Hepatocyte (in vitro differentiated cells): ENCODE measurements around the gene WDR86. TPM values are rescaled to one million over a fixed set of nuclear protein-coding genes. Genes with fewer than 3 reads are reported as not detected.

ENCODE experiments used
- DNase-seq: peaks from one replicate; pipeline ENCODE4 v3.0.0-alpha.2; 2016; ENCODE audit warnings: low spot score
- H2AFZ ChIP-seq: fragments of 200-600 bp; sonication (generic); 2 replicates; pipeline ENCODE4 v1.6.0; 2016; ENCODE audit warnings: antibody characterized with exemption, mild to moderate bottlenecking
- H3K27ac ChIP-seq: fragments of 200-600 bp; sonication (generic); 2 replicates; pipeline ENCODE4 v1.5.1; 2016; ENCODE audit warnings: mild to moderate bottlenecking
- H3K27me3 ChIP-seq: fragments of 200-600 bp; sonication (generic); 2 replicates; pipeline ENCODE4 v1.6.1; 2016
- H3K36me3 ChIP-seq: fragments of 200-600 bp; sonication (generic); replicated peaks from 2 replicates; pipeline ENCODE4 v1.5.1; 2016; ENCODE audit warnings: low read depth; ENCODE audit not compliant: insufficient read depth
- H3K4me1 ChIP-seq: fragments of 200-600 bp; sonication (generic); 2 replicates; pipeline ENCODE4 v1.5.1; 2016; ENCODE audit warnings: mild to moderate bottlenecking, moderate library complexity; ENCODE audit not compliant: insufficient read depth
- H3K4me2 ChIP-seq: fragments of 200-600 bp; sonication (generic); 2 replicates; pipeline ENCODE4 v1.6.0; 2016
- H3K4me3 ChIP-seq: fragments of 200-600 bp; sonication (generic); 2 replicates; pipeline ENCODE4 v1.5.1; 2016; ENCODE audit warnings: mild to moderate bottlenecking
- H3K79me2 ChIP-seq: fragments of 200-600 bp; sonication (generic); 2 replicates; pipeline ENCODE4 v1.6.0; 2017; ENCODE audit warnings: mild to moderate bottlenecking
- H3K9me2 ChIP-seq: fragments of 200-600 bp; sonication (generic); replicated peaks from 2 replicates; pipeline ENCODE4 v1.6.0; 2017; ENCODE audit warnings: mild to moderate bottlenecking; ENCODE audit not compliant: insufficient read depth
- H3K9me3 ChIP-seq: fragments of 200-600 bp; sonication (generic); 2 replicates; pipeline ENCODE4 v1.5.1; 2016; ENCODE audit warnings: low read depth, mild to moderate bottlenecking
- H4K20me1 ChIP-seq: fragments of 200-600 bp; sonication (generic); 2 replicates; pipeline ENCODE4 v1.6.0; 2016; ENCODE audit warnings: mild to moderate bottlenecking; ENCODE audit not compliant: insufficient read depth, poor library complexity, severe bottlenecking
- EZH2 ChIP-seq: fragments of 200-600 bp; sonication (generic); IDR thresholded peaks from 2 replicates; pipeline ENCODE4 v1.6.1; 2016; ENCODE audit warnings: antibody characterized with exemption, mild to moderate bottlenecking, borderline replicate concordance
- EZH2phosphoT487 ChIP-seq: fragments of 200-600 bp; sonication (generic); IDR thresholded peaks from one replicate; pipeline ENCODE4 v1.6.1; 2018; ENCODE audit warnings: antibody characterized with exemption, mild to moderate bottlenecking, low read depth, moderate library complexity; ENCODE audit not compliant: unreplicated experiment, severe bottlenecking
- WGBS: methylation state at CpG from one replicate; pipeline ENCODE4 v1.1.6; 2016; ENCODE audit warnings: low lambda C conversion rate; ENCODE audit errors: missing lambda C conversion rate; 5-methylcytosine and 5-hydroxymethylcytosine counted together
- polyA plus RNA-seq: library from polyadenylated mRNA; unstranded; fragments of >200 nt; fragmentation: Nextera tagmentation; extraction: Ambion mirVana; gene quantifications from 2 replicates; pipeline ENCODE4 v1.2.1, GENCODE V29; 2016
- total RNA-seq: library from RNA; depleted of rRNA; stranded (reverse); fragments of >200 nt; gene quantifications from 2 replicates; pipeline ENCODE4 v1.2.3, GENCODE V29; 2014
- TF ChIP-seq, protein P1 (sequence below): fragments of 200-600 bp; sonication (generic); IDR thresholded peaks from 2 replicates; pipeline ENCODE4 v1.5.1; 2016; ENCODE audit warnings: antibody characterized with exemption, mild to moderate bottlenecking; ENCODE audit not compliant: poor library complexity

Gene WDR86
- total and polyA plus RNA-seq, 2 experiments from 2014 or later, result 10.6 to 12.4 TPM

DNA sequence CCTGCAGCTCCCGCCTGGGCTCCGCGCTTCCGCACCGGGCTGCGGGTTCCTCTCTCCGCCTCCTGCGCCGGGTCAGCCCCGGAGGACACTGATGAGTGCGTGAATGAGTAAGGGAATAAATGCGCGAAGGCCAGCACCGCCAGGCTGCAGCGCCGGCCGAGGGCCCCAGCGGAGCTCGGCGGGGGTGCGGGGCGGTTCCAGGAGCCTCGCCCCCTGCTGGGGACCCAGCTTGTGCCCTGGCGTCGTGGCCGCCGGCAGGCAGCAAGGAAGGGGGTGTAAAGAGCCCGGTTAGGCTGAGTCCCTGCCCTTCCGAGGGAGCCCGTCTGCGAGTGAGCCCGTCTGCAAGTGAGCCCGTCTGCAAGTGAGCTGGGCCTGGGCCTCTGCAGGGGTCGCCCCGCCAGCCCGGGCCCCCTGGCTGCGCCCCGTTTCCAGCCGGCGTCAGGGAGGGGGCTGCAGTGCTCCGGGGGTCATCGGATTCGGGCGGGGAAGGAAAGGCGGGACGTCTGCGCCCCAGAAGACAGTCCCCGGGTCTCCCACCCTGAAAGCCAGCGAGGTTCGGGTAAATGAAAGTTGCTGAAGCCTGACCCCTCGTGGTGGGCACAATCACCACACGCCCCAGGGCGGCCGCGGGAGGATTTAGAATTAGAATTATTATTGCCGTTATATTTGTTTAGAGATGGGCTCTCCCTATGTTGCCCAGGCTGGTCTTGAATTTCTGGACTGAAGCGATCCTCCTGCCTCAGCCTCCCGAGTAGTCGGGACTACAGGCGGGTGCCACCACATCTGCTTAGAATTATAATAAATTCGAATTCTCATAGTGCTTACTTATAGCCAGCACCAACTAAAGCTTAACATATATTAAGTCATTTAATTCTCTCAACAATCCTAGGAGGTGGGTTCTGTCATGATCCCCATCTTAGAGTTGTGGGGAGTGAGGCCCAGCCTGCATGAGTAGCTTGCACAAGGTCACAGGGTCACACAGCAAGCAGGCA lies 38.7 kb upstream of the WDR86 start:
- 11% methylated on average over 54 of the region's 61 CpGs for WGBS
- Histone ChIP-seq H3K9me3 (no peaks in the 10 kb centered on the region), H3K27ac (no peak overlapping the region), H3K4me2 (peak overlapping the region; percentile 85), H3K27me3 (no peaks in the 10 kb centered on the region), H3K4me1 (no peaks in the 10 kb centered on the region), H3K36me3 (no peaks in the 10 kb centered on the region), H2AFZ (peak overlapping the region; percentile 77), H3K9me2 (no peaks in the 10 kb centered on the region), H3K79me2 (no peaks in the 10 kb centered on the region), H3K4me3 (peak overlapping the region; percentile 25), H4K20me1 (no peaks in the 10 kb centered on the region)
- TF ChIP-seq, protein P1, sequence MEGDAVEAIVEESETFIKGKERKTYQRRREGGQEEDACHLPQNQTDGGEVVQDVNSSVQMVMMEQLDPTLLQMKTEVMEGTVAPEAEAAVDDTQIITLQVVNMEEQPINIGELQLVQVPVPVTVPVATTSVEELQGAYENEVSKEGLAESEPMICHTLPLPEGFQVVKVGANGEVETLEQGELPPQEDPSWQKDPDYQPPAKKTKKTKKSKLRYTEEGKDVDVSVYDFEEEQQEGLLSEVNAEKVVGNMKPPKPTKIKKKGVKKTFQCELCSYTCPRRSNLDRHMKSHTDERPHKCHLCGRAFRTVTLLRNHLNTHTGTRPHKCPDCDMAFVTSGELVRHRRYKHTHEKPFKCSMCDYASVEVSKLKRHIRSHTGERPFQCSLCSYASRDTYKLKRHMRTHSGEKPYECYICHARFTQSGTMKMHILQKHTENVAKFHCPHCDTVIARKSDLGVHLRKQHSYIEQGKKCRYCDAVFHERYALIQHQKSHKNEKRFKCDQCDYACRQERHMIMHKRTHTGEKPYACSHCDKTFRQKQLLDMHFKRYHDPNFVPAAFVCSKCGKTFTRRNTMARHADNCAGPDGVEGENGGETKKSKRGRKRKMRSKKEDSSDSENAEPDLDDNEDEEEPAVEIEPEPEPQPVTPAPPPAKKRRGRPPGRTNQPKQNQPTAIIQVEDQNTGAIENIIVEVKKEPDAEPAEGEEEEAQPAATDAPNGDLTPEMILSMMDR, result peak; percentile 79
- TF ChIP-seq EZH2phosphoT487, result no peak
- DNase-seq, result peak; percentile 82

DNA sequence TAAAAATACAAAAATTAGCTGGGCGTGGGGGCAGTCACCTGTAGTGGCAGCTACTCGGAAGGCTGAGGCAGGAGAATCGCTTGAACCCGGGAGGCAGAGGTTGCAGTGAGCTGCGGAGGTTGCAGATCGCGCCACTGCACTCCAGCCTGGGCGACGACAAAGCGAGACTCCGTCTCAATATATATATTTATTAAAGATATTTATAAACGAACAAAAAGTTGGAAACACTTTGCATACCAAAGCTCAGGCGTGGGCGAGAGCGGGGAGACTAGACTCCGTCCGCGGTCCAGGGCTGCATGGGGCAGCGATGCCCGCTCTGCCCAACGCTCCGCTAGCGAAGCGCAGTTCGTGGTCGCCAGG lies 38.0 kb upstream of the WDR86 start:
- WGBS, result 78% methylated on average over 26 of the region's 26 CpGs
- TF ChIP-seq, protein P1, result no peak
- TF ChIP-seq EZH2phosphoT487 (no peak), EZH2 (no peak)
- H3K79me2 ChIP-seq, result no peaks in the 10 kb centered on the region
- no peaks in the 10 kb centered on the region for H3K9me3 ChIP-seq
- no peaks in the 10 kb centered on the region for H4K20me1 ChIP-seq
- peak overlapping the region; percentile 25 for H3K4me3 ChIP-seq
- peak overlapping the region; percentile 85 for H3K4me2 ChIP-seq
- H3K36me3 ChIP-seq, result no peaks in the 10 kb centered on the region
- H3K9me2 ChIP-seq, result no peaks in the 10 kb centered on the region
- no peak for DNase-seq
- H3K27me3 ChIP-seq, result no peaks in the 10 kb centered on the region
- peak overlapping the region; percentile 77 for H2AFZ ChIP-seq
- no peaks in the 10 kb centered on the region for H3K4me1 ChIP-seq
- no peak overlapping the region for H3K27ac ChIP-seq

- TF ChIP-seq EZH2 (no peak), EZH2phosphoT487 (no peak)
- TF ChIP-seq, protein P1, result no peak
- Histone ChIP-seq H3K36me3 (no peaks in the 10 kb centered on the region), H3K9me3 (no peaks in the 10 kb centered on the region), H3K4me2 (no peak overlapping the region), H3K9me2 (no peaks in the 10 kb centered on the region), H2AFZ (no peak overlapping the region), H3K4me1 (no peaks in the 10 kb centered on the region), H3K27me3 (no peaks in the 10 kb centered on the region), H3K79me2 (no peaks in the 10 kb centered on the region), H4K20me1 (no peaks in the 10 kb centered on the region), H3K27ac (no peak overlapping the region), H3K4me3 (no peak overlapping the region)
- 99% methylated on average over 18 of the region's 18 CpGs for WGBS
- no peak for DNase-seq
Observed at GRCh38 chr7:151447312-151447711, 37.5 kb upstream of the WDR86 start.
